GM12892 (cell line): Measurements from ENCODE around the gene MVB12B.

Source experiments
- POLR2A ChIP-seq: IDR thresholded peaks from 2 replicates; pipeline ENCODE4 v1.6.1; 2011; ENCODE audit warnings: low read depth, low read length, control low read depth
- POLR2AphosphoS5 ChIP-seq: IDR thresholded peaks from 2 replicates; pipeline ENCODE4 v1.6.1; 2011; ENCODE audit warnings: low read depth, low read length, control low read depth

- TF ChIP-seq POLR2A (no peak), POLR2AphosphoS5 (no peak)
These were observed 68.2 kb downstream of the MVB12B start for GRCh38 chr9:126394802-126395201.
